Tibial nerve (tissue), 4 donors: ENCODE data around the gene HBE1.

ENCODE experiments used
- EP300 ChIP-seq, 2 donors: sonication (generic); formaldehyde crosslinking; IDR thresholded peaks; one replicate each; pipeline ENCODE4 v1.6.1; 2017; ENCODE audit warnings: antibody characterized with exemption in 2 of 2, mild to moderate bottlenecking in 1 of 2
- POLR2A ChIP-seq, 2 donors: fragments of 450-650 bp; IDR thresholded peaks; one replicate each; pipeline ENCODE4 v1.6.1; 2017; ENCODE audit warnings: antibody characterized with exemption in 2 of 2, mild to moderate bottlenecking in 2 of 2, moderate library complexity in 2 of 2
- TF ChIP-seq, protein P1 (sequence below), 5 experiments: fragments of 200-600 bp in 3 of 5; fragments of 450-650 bp in 2 of 5; sonication (generic) in 3 of 5; IDR thresholded peaks; one replicate each; pipeline ENCODE4 v1.5.1; 2016 to 2019; ENCODE audit warnings: antibody characterized with exemption in 5 of 5, mild to moderate bottlenecking in 3 of 5, moderate library complexity in 2 of 5

DNA sequence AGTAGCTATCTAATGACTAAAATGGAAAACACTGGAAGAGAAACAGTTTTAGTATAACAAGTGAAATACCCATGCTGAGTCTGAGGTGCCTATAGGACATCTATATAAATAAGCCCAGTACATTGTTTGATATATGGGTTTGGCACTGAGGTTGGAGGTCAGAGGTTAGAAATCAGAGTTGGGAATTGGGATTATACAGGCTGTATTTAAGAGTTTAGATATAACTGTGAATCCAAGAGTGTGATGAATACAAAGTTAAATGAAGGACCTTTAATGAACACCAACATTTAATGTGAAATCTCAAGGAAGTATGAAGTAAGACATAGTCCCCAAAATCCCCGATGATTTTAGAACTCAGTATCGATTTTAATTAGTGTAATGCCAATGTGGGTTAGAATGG is 32.3 kb downstream of the HBE1 start:
- TF ChIP-seq, protein P1, sequence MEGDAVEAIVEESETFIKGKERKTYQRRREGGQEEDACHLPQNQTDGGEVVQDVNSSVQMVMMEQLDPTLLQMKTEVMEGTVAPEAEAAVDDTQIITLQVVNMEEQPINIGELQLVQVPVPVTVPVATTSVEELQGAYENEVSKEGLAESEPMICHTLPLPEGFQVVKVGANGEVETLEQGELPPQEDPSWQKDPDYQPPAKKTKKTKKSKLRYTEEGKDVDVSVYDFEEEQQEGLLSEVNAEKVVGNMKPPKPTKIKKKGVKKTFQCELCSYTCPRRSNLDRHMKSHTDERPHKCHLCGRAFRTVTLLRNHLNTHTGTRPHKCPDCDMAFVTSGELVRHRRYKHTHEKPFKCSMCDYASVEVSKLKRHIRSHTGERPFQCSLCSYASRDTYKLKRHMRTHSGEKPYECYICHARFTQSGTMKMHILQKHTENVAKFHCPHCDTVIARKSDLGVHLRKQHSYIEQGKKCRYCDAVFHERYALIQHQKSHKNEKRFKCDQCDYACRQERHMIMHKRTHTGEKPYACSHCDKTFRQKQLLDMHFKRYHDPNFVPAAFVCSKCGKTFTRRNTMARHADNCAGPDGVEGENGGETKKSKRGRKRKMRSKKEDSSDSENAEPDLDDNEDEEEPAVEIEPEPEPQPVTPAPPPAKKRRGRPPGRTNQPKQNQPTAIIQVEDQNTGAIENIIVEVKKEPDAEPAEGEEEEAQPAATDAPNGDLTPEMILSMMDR (IDR thresholded peaks at IDR 0.05) = no peak
- no peak for TF ChIP-seq POLR2A (IDR thresholded peaks at IDR 0.05)
- no peak for TF ChIP-seq EP300 (IDR thresholded peaks at IDR 0.05)
